ENCODE results near the gene ARL8B. TPM values are rescaled to one million over a fixed set of nuclear protein-coding genes. Genes with fewer than 3 reads are reported as not detected.

The ARL8B gene
- total and polyA plus RNA-seq, 2 of the 8 experiments (the other 6 are each of a cell fraction or from before 2014, with no cell fraction given) = 14.5 to 27.8 TPM

DNA sequence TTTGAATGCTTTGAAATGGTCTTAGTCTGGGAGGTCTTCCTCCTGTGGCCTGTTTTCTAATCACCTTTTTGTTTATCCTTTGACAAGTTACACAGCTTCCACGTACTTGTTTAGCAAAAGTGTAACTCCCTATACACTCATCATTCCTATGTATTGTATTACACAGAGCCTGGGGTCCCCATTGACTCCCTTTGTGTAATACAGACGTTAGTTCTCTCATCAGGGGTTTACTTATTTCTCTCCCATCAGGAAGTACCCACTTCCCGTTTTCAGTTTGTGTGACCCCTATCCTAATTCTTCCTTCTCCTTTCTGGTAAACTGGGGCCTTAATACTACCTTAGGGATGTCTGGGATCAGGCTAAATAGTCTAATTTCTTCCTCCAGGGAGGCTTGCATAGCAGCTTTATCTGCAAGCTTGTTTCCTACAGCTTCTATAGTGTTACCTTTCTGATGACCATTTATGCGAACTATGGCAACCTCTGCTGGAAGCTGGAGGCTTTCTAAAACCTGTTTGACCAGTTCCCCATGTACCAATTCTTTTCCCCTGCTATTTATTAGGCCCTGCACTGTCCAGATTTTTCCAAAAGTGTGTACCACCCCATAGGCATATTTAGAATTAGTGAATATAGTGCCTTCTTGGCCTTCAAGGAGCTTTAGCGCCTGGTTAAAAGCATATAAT, 22.4 kb downstream of the ARL8B start:
- no peak overlapping the region for H2BK12ac ChIP-seq (ENCODE audit: low read depth, low read length)
- H2AK5ac ChIP-seq (ENCODE audit: low read depth, low read length) = no peak overlapping the region
- no peak overlapping the region for H3K23ac ChIP-seq (ENCODE audit: insufficient read length)
- H3K4ac ChIP-seq (replicated peaks; ENCODE audit: insufficient read length, low read depth, low read length) = no peak overlapping the region
- H4K91ac ChIP-seq (replicated peaks; ENCODE audit: insufficient read length, low read length) = no peak overlapping the region
- H2BK5ac ChIP-seq (ENCODE audit: low read depth, low read length) = no peak overlapping the region
- no peak overlapping the region for H3K27ac ChIP-seq (ENCODE audit: low read depth, low read length)
- no peak overlapping the region for H3K14ac ChIP-seq (ENCODE audit: insufficient read length)
- no peak overlapping the region for H2BK20ac ChIP-seq (ENCODE audit: low read length)
- DNase-seq (ENCODE audit: low read depth in 1 of 2, low spot score in 2 of 2) (no peak), FAIRE-seq (no peak)
- ChIA-PET CTCF (ENCODE audit: partially characterized antibody) (interaction anchor here (1.2 to 1.7 kb wide), 3 partner anchors 8 to 22 kb away, joined by 3 to 6 read pairs (median 5); partner anchors contain the start of gene ARL8B), POLR2A (ENCODE audit: partially characterized antibody) (interaction anchor here (0.8 to 1.2 kb wide), 2 partner anchors 9 to 10 kb away, joined by 3 read pairs; no protein-coding TSS in a partner anchor)
- no peak overlapping the region for H3K9ac ChIP-seq (replicated peaks in 1 of 4; ENCODE audit: extremely low read depth in 1 of 4, low read depth in 3 of 4, low read length in 3 of 4)
- TF ChIP-seq SUZ12 (IDR thresholded peaks at IDR 0.05; ENCODE audit: low read length) = no peak
- TF ChIP-seq TAF1 (IDR thresholded peaks at IDR 0.05; ENCODE audit: low read depth, low read length) = no peak
- TF ChIP-seq ZNF274 (IDR thresholded peaks at IDR 0.05; ENCODE audit: borderline replicate concordance, extremely low read depth, low read length) = no peak
- no peak for TF ChIP-seq SP1 (IDR thresholded peaks at IDR 0.05; ENCODE audit: low read depth, low read length)
- TF ChIP-seq SP2 (IDR thresholded peaks at IDR 0.05; ENCODE audit: low read length) = no peak
- TF ChIP-seq JUND (IDR thresholded peaks at IDR 0.05; ENCODE audit: low read length) = no peak
- TF ChIP-seq BACH1 (IDR thresholded peaks at IDR 0.05; ENCODE audit: low read length) = no peak
- no peak for TF ChIP-seq FOSL1 (IDR thresholded peaks at IDR 0.05; ENCODE audit: insufficient read depth, low read depth, low read length)
- peaks cover 3 to 7% of the 10 kb centered on the region in 2 experiments for H4K20me1 ChIP-seq (replicated peaks in 1 of 2; ENCODE audit: control insufficient read depth in 1 of 2, insufficient read depth in 2 of 2, low read length in 2 of 2)
- 94% methylated on average over 5 of the region's 5 CpGs; no CpG with 5 or more reads in 1 of the 2 experiments for WGBS, 2 experiments (ENCODE audit: extremely low coverage in 1 of 2, insufficient coverage in 1 of 2, insufficient read length in 1 of 2, insufficient replicate concordance in 2 of 2, low coverage in 1 of 2, low lambda C conversion rate in 2 of 2, missing lambda C conversion rate in 1 of 2)
- H3K79me1 ChIP-seq (ENCODE audit: low read depth, low read length) = peaks cover 5% of the 10 kb centered on the region
- H3K4me3 ChIP-seq (ENCODE audit: extremely low read depth in 1 of 4, insufficient read depth in 2 of 4, low read depth in 3 of 4, low read length in 4 of 4) = no peak overlapping the region
- H3K4me1 ChIP-seq (replicated peaks in 1 of 4; ENCODE audit: control insufficient read depth in 3 of 4, insufficient read depth in 4 of 4, low read length in 3 of 4) = no peaks in the 10 kb centered on the region
- H2BK120ac ChIP-seq (replicated peaks; ENCODE audit: low read depth, low read length) = no peak overlapping the region
- H4K8ac ChIP-seq (ENCODE audit: extremely low read depth, insufficient read depth, low read length) = no peak overlapping the region
- peaks cover 0 to 7% (median 0%) of the 10 kb centered on the region in 4 experiments; a peak in 4 of 8 replicates for H3K36me3 ChIP-seq (ENCODE audit: control insufficient read depth in 2 of 4, insufficient read depth in 4 of 4, low read length in 3 of 4)
- H3K18ac ChIP-seq (ENCODE audit: extremely low read depth, low read length) = no peak overlapping the region
- no peaks in the 10 kb centered on the region for H3K23me2 ChIP-seq (ENCODE audit: low read depth, low read length)
- no peak overlapping the region for H2BK15ac ChIP-seq (ENCODE audit: low read length)
- no peaks in the 10 kb centered on the region for H3K27me3 ChIP-seq (replicated peaks in 1 of 4; ENCODE audit: control insufficient read depth in 3 of 4, extremely low read depth in 1 of 4, insufficient read depth in 3 of 4, low read length in 3 of 4)
- H2AFZ ChIP-seq (ENCODE audit: low read length) = no peak overlapping the region
- no peak overlapping the region for H3K4me2 ChIP-seq (ENCODE audit: insufficient read depth in 1 of 2, low read depth in 2 of 2, low read length in 2 of 2)
- no peak overlapping the region for H3K56ac ChIP-seq (replicated peaks; ENCODE audit: insufficient read length, low read depth, low read length)
- peaks cover 6 to 99% of the 10 kb centered on the region in 2 experiments for H3K79me2 ChIP-seq (ENCODE audit: control insufficient read depth in 1 of 2, insufficient read depth in 2 of 2, low read length in 2 of 2)
- H4K5ac ChIP-seq (ENCODE audit: insufficient read length, low read depth, low read length) = no peak overlapping the region
- peaks cover 21 to 22% of the 10 kb centered on the region in 2 experiments for H3K9me3 ChIP-seq (ENCODE audit: insufficient read depth in 2 of 2, low read depth in 1 of 2, low read length in 1 of 2)

All from H1 (cell line).